Erythroblast (primary cell): Measurements from ENCODE around the gene KRTAP13-4.
A peak's percentile ranks its signal among the peaks of the same experiment; 100 is the strongest.

ENCODE experiments used
- DNase-seq, 2 experiments: peaks; one replicate each; lab custom pipeline; 2025; lab: John Stamatoyannopoulos, UW
- GATA1 ChIP-seq: IDR thresholded peaks from 2 replicates; pipeline ENCODE4 v1.6.1; 2011; ENCODE audit warnings: low read depth, mild to moderate bottlenecking, control low read depth, low read length, moderate library complexity
- POLR2A ChIP-seq: IDR thresholded peaks from 2 replicates; pipeline ENCODE4 v1.6.1; 2011; ENCODE audit warnings: mild to moderate bottlenecking, low read length

Gene KRTAP13-4

DNA sequence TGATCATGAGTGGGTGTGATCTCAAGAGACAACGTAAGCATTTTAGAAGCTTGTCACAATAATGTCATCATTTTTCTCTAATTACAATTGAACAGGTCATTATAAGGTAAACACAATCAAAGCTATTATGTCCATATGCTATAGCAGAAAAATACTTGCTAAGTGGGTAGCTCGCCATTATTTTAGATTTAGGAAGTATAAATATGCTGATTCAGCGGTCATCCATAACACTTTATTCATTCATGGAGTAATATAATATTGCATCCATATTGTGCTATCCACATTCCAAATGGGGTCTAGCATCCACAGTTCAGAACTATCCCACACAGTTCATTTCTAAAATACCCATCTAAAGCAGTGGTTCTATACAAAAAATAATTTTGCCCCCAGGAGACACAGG lies 18.5 kb downstream of the KRTAP13-4 start:
- no peak for DNase-seq

DNA sequence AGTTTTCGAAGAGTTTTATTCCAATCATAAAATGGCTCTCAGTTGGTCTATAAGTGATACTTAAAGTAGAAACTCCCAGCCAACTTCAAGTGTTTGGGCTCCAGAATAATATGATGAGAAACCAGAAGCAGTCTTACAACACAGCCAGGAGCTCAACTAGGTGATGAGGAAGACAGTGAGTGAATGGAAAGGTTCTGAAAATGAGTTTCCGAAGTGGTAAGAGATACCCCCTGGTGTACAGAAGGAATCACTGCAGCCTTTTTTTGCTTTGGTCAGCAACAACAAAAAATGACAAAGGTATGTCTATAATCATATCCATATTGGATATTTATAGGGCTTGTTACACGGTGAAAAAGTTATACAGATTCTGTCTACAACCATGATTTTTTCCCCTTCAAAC lies 33.7 kb downstream of the KRTAP13-4 start:
- TF ChIP-seq GATA1 = no peak
- no peak for TF ChIP-seq POLR2A

More for the DNA sequence above, 18.5 kb downstream of the KRTAP13-4 start:
- TF ChIP-seq GATA1 (no peak), POLR2A (no peak)

DNA sequence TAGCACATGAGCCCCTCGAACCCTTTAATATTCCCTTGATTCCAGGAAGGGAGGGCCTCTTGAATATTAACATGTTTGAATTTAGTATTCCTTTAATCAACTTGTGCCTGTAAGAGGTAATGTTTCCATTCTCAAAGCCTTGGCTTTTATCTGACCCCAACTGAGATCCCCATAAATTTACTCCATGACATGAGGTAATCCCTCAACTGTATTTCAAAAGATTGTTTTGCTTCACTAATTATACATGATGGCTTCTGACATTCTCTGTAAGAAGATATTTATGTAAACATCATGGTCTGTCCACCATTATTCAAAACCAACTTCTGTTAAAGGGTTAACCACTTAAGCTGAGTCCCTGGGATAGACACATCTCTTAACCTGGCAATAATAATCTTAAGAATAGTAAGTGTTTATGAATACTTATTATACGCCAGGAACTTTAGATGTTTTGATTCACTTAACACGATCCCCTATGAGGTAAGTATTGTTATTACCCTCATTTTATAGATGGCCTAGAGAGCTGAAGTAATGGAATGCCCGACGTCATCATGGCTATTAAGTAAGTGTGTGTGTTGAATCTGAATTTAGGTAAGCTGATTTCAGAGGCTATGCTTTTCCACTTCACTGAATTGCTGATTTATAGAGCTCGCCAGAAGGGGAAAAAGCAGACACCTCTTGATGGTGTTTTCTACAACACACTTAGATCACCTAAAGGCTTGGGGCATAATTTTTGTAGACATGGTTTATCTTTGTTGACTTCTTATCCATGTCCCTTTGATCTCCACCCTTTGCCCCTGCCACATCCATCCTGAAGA lies 39.1 kb downstream of the KRTAP13-4 start:
- DNase-seq = no peak

More for the DNA sequence above, 33.7 kb downstream of the KRTAP13-4 start:
- DNase-seq = peak in 1 of 2 experiments; percentile 22

DNA sequence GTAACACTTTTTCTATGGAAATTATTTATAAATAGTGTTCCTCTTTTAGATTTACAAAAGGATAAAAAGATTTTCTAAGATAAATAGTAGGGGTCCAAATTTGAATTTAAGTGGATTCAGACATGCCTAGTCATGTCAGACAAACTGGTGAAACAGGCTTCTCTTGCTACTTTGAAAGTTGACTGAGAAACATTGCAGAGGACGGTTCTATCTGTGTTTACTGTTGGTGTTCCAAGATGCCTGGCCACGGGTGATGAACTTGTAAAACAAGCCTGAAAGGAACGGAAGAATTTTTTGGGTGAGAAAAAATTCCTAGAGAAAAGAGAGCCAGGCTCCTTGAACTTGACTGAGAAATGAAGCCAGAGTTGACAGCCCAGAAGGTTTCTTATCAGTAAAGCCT lies 48.0 kb downstream of the KRTAP13-4 start:
- no peak for DNase-seq

More for the DNA sequence above, 39.1 kb downstream of the KRTAP13-4 start:
- no peak for TF ChIP-seq POLR2A
- no peak for TF ChIP-seq GATA1

DNA sequence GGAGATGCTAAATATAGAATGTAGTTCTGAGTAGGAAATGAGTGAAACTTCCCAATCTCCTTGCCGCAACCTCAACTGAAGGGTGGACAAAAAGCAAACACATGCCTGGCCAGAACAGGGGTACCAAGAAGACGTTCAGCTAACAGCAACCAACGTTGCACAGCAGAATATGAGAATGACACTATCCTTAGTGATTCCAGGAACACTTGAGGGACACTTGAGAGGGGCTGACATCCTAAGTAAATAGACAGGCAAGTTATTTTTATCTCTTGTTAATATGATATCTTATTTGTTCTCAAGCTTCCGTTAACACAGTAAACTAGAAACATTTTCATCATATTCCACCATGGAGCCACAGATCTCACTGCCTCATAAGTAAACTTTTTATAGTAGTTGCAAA lies 49.2 kb downstream of the KRTAP13-4 start:
- DNase-seq = no peak
- no peak for TF ChIP-seq GATA1

More for the DNA sequence above, 48.0 kb downstream of the KRTAP13-4 start:
- no peak for TF ChIP-seq POLR2A
- no peak for TF ChIP-seq GATA1

DNA sequence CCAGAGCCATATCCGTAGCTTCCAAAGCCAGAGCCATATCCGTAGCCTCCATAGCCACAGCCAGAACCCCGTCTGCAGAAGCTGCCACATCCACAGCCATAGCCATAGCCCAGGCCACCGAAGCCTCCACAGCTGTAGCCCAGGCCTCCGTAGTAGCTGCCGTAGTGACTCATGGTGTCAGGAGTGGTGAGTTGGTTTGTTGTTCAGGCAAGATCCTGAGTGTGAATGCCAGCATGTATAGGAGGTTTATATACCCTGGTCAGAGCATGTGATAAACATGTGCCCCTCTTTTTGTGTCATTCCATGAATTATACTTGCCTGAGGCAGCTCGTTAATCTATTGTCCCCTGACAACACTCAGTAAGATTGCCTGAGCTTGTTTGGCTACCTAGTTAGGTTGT lies 50.1 kb downstream of the KRTAP13-4 start, which contains the start of gene KRTAP19-1:
TSS of gene KRTAP19-1 (minus strand) at position 223 of the 400 bp plus-strand sequence. CDS start at position 173, 50 bp downstream.
- TF ChIP-seq GATA1 (no peak), POLR2A (no peak)

More for the DNA sequence above, 50.1 kb downstream of the KRTAP13-4 start, which contains the start of gene KRTAP19-1:
- DNase-seq = no peak
